ENCODE results near the gene FN1.

The FN1 gene

GRCh38 chr2:215434447-215435279 lies 1.2 kb downstream of the FN1 start:
- H3K4me3 Mint-ChIP-seq, result peak overlapping the region; percentile 74 to 77
- peaks cover 9 to 18% of the 10 kb centered on the region in 2 donors for H3K4me1 Mint-ChIP-seq
- H3K27me3 Mint-ChIP-seq, result peaks cover 59 to 75% of the 10 kb centered on the region in 2 donors
- DNase-seq, result no peak
- no peaks in the 10 kb centered on the region for H3K36me3 Mint-ChIP-seq
- no peaks in the 10 kb centered on the region for H3K9me3 Mint-ChIP-seq
- no peak overlapping the region for H3K27ac Mint-ChIP-seq
- ATAC-seq (replicated peaks), result no peak

GRCh38 chr2:215432759-215433594 lies 2.9 kb downstream of the FN1 start:
- DNase-seq, result no peak
- Mint-ChIP-seq H3K4me1 (peaks cover 9 to 18% of the 10 kb centered on the region in 2 donors), H3K27ac (no peak overlapping the region), H3K9me3 (no peaks in the 10 kb centered on the region), H3K4me3 (no peak overlapping the region), H3K27me3 (peaks cover 58 to 68% of the 10 kb centered on the region in 2 donors), H3K36me3 (no peaks in the 10 kb centered on the region)
- no peak for ATAC-seq (replicated peaks)

GRCh38 chr2:215431778-215432758 lies 3.8 kb downstream of the FN1 start:
- H3K36me3 Mint-ChIP-seq, result no peaks in the 10 kb centered on the region

GRCh38 chr2:215431290-215431689 lies 4.6 kb downstream of the FN1 start:
- peaks cover 5 to 8% of the 10 kb centered on the region in 2 donors for H3K4me1 Mint-ChIP-seq
- no peaks in the 10 kb centered on the region for H3K36me3 Mint-ChIP-seq
- ATAC-seq (replicated peaks) (no peak), DNase-seq (no peak)
- peaks cover 43 to 57% of the 10 kb centered on the region in 2 donors for H3K27me3 Mint-ChIP-seq
- no peaks in the 10 kb centered on the region for H3K9me3 Mint-ChIP-seq
- H3K27ac Mint-ChIP-seq, result no peak overlapping the region
- no peak overlapping the region for H3K4me3 Mint-ChIP-seq

More at GRCh38 chr2:215431778-215432758, 3.8 kb downstream of the FN1 start:
- DNase-seq, result no peak
- Mint-ChIP-seq H3K4me1 (peaks cover 8 to 16% of the 10 kb centered on the region in 2 donors), H3K27me3 (peaks cover 50 to 65% of the 10 kb centered on the region in 2 donors), H3K4me3 (no peak overlapping the region), H3K27ac (no peak overlapping the region), H3K9me3 (no peaks in the 10 kb centered on the region)
- no peak for ATAC-seq (replicated peaks)

DNA sequence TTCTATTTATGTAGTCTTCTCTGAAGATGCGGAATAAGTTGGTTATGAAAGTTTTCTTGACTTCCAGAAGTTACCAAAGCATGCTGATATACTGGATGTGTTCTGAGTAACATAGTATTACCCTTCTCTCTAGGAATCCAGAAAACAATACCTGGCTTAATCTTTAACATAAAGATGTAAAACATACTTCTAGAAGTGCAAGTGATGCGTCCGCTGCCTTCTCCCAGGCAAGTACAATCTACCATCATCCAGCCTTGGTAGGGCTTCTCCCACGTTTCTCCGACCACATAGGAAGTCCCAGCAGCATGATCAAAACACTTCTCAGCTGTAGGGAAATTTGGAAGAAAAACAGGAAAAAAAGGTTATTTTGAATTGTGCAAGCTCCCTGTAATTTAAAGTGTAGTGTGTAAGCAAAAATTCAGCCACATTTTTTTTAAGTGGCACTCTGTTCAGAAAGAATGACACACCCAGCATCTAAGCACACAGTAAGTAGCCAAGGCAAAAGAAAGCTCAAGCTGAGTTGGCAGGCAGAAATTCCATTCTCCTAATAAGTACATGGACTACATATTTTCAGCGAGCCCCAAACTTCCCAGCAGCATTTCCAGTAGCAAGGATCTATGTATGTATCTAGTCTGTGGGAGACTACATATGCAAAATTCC lies 5.2 kb downstream of the FN1 start:
- no peak for DNase-seq
- no peak overlapping the region for H3K27ac Mint-ChIP-seq
- H3K36me3 Mint-ChIP-seq, result no peaks in the 10 kb centered on the region
- H3K4me1 Mint-ChIP-seq, result peaks cover 3 to 7% of the 10 kb centered on the region in 2 donors
- H3K4me3 Mint-ChIP-seq, result no peak overlapping the region
- H3K9me3 Mint-ChIP-seq, result no peaks in the 10 kb centered on the region
- ATAC-seq (replicated peaks), result no peak
- H3K27me3 Mint-ChIP-seq, result peaks cover 42 to 58% of the 10 kb centered on the region in 2 donors

- Mint-ChIP-seq H3K4me3 (no peak overlapping the region), H3K4me1 (no peaks in the 10 kb centered on the region), H3K9me3 (no peaks in the 10 kb centered on the region), H3K27ac (no peak overlapping the region), H3K27me3 (peaks cover 35 to 54% of the 10 kb centered on the region in 2 donors), H3K36me3 (peaks cover 0 to 1% of the 10 kb centered on the region in 2 donors)
- ATAC-seq (replicated peaks) (no peak), DNase-seq (no peak)
Measured at GRCh38 chr2:215429424-215429823, 6.4 kb downstream of the FN1 start.

DNA sequence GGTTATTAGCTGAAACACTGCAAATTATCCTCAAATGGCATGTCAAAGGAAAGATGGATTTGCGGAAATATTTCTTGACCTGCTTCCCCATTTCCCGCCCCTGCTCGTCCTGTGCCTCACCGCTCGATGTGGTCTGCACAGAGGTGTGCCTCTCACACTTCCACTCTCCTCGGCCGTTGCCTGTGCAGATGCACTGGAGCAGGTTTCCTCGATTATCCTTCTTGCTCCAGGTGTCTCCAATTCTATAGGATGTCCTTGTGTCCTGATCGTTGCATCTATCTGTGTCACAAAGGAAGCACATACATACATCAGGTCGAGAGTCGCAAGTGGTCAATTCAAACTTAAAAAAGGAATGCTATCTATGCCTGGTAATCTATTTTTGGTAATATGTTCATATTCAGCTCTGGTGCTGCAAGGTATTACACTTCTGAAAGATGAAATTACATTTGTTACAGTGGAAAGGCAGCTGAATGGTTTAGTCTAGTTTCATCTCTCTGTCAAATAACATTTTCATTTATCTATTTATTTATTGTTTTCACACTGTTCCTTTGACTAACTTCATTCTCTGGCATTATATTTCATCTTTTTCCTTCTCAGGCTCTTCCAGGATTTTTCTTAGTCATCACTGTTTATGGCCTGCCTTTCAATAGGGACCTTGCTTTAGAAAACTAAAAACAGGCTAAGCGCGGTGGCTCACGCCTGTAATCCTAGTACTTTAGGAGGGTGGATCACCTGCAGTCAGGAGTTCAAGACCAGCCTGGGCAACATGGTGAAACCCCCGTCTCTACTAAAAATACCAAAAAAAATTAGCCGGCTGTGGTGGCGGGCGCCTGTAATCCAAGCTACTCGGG lies 7.6 kb downstream of the FN1 start:
- Mint-ChIP-seq H3K9me3 (no peaks in the 10 kb centered on the region), H3K27me3 (peaks cover 30 to 47% of the 10 kb centered on the region in 2 donors), H3K27ac (no peak overlapping the region), H3K4me1 (no peaks in the 10 kb centered on the region), H3K4me3 (no peak overlapping the region), H3K36me3 (peaks cover 0 to 1% of the 10 kb centered on the region in 2 donors)
- ATAC-seq (replicated peaks), result no peak
- DNase-seq, result no peak

- Mint-ChIP-seq H3K27me3 (peaks cover 24 to 43% of the 10 kb centered on the region in 2 donors), H3K4me3 (no peak overlapping the region), H3K27ac (no peak overlapping the region), H3K36me3 (peaks cover 0 to 1% of the 10 kb centered on the region in 2 donors), H3K9me3 (no peaks in the 10 kb centered on the region), H3K4me1 (no peaks in the 10 kb centered on the region)
- DNase-seq (no peak), ATAC-seq (replicated peaks) (no peak)
Measured at GRCh38 chr2:215427585-215427984, 8.3 kb downstream of the FN1 start.

- Mint-ChIP-seq H3K36me3 (peaks cover 0 to 1% of the 10 kb centered on the region in 2 donors), H3K9me3 (no peaks in the 10 kb centered on the region), H3K4me3 (no peak overlapping the region), H3K27ac (no peak overlapping the region), H3K4me1 (no peaks in the 10 kb centered on the region), H3K27me3 (peaks cover 17 to 28% of the 10 kb centered on the region in 2 donors)
- DNase-seq, result no peak
- no peak for ATAC-seq (replicated peaks)
Measured at GRCh38 chr2:215425021-215425782, 10.7 kb downstream of the FN1 start.

- peaks cover 17 to 28% of the 10 kb centered on the region in 2 donors for H3K27me3 Mint-ChIP-seq
- H3K36me3 Mint-ChIP-seq, result peaks cover 0 to 1% of the 10 kb centered on the region in 2 donors
- ATAC-seq (replicated peaks) (no peak), DNase-seq (no peak)
- H3K4me1 Mint-ChIP-seq, result no peaks in the 10 kb centered on the region
- H3K4me3 Mint-ChIP-seq, result no peak overlapping the region
- H3K9me3 Mint-ChIP-seq, result no peaks in the 10 kb centered on the region
- no peak overlapping the region for H3K27ac Mint-ChIP-seq
Measured at GRCh38 chr2:215423928-215424540, 11.8 kb downstream of the FN1 start.

GRCh38 chr2:215423234-215423633 lies 12.6 kb downstream of the FN1 start:
- no peak for ATAC-seq (replicated peaks)
- H3K36me3 Mint-ChIP-seq, result peaks cover 0 to 1% of the 10 kb centered on the region in 2 donors
- H3K27ac Mint-ChIP-seq, result no peak overlapping the region
- H3K4me1 Mint-ChIP-seq, result no peaks in the 10 kb centered on the region
- no peak overlapping the region for H3K4me3 Mint-ChIP-seq
- peaks cover 17 to 22% of the 10 kb centered on the region in 2 donors for H3K27me3 Mint-ChIP-seq
- no peak for DNase-seq
- H3K9me3 Mint-ChIP-seq, result no peaks in the 10 kb centered on the region

GRCh38 chr2:215422676-215423075 lies 13.2 kb downstream of the FN1 start:
- no peak overlapping the region for H3K27ac Mint-ChIP-seq
- H3K4me3 Mint-ChIP-seq, result no peak overlapping the region
- H3K9me3 Mint-ChIP-seq, result no peaks in the 10 kb centered on the region
- no peaks in the 10 kb centered on the region for H3K4me1 Mint-ChIP-seq
- DNase-seq (no peak), ATAC-seq (replicated peaks) (no peak)
- H3K36me3 Mint-ChIP-seq, result peaks cover 0 to 1% of the 10 kb centered on the region in 2 donors
- peaks cover 14 to 19% of the 10 kb centered on the region in 2 donors for H3K27me3 Mint-ChIP-seq
